Neuronal stem cell (in vitro differentiated cells): ENCODE data around the gene PLEKHH1.

Experiments
- DNase-seq: peaks from one replicate; pipeline ENCODE4 v3.0.0-alpha.2; 2013; ENCODE audit warnings: low spot score
- H2AFZ ChIP-seq: one replicate; pipeline ENCODE4 v1.6.1; 2013; ENCODE audit warnings: mild to moderate bottlenecking, low read length, inconsistent platforms
- H2AK5ac ChIP-seq: 2 replicates; pipeline ENCODE4 v1.6.1; 2013; ENCODE audit warnings: low read depth, mild to moderate bottlenecking, inconsistent platforms, low read length, moderate library complexity, mixed read lengths
- H2BK120ac ChIP-seq: 2 replicates; pipeline ENCODE4 v1.6.1; 2013; ENCODE audit warnings: low read depth, mild to moderate bottlenecking, inconsistent platforms, low read length, moderate library complexity, mixed read lengths
- H2BK12ac ChIP-seq: one replicate; pipeline ENCODE4 v1.6.1; 2013; ENCODE audit warnings: low read length, inconsistent platforms
- H2BK15ac ChIP-seq: 2 replicates; pipeline ENCODE4 v1.6.1; 2013; ENCODE audit warnings: mild to moderate bottlenecking, low read length, inconsistent platforms, mixed read lengths
- H2BK5ac ChIP-seq: one replicate; pipeline ENCODE4 v1.6.1; 2013; ENCODE audit warnings: inconsistent platforms, mild to moderate bottlenecking, low read length, moderate library complexity
- H3K14ac ChIP-seq: one replicate; pipeline ENCODE4 v1.6.1; 2013; ENCODE audit warnings: low read length, inconsistent platforms
- H3K18ac ChIP-seq: 2 replicates; pipeline ENCODE4 v1.6.1; 2013; ENCODE audit warnings: low read length, inconsistent platforms
- H3K23ac ChIP-seq: 2 replicates; pipeline ENCODE4 v1.6.1; 2013; ENCODE audit warnings: low read depth, mild to moderate bottlenecking, mixed read lengths, low read length, inconsistent platforms; ENCODE audit not compliant: poor library complexity
- H3K27ac ChIP-seq: replicated peaks from 3 replicates; pipeline ENCODE4 v1.5.1; 2013; ENCODE audit warnings: low read length, inconsistent platforms
- H3K27me3 ChIP-seq, 3 experiments: 2 replicates each; pipeline ENCODE4 v1.6.1; 2013; ENCODE audit warnings: low read length in 3 of 3, mild to moderate bottlenecking in 2 of 3, inconsistent platforms in 1 of 3, low read depth in 1 of 3, mixed read lengths in 1 of 3, moderate library complexity in 1 of 3; ENCODE audit not compliant: control insufficient read depth in 3 of 3, insufficient read depth in 3 of 3
- H3K36me3 ChIP-seq, 2 donors: replicated peaks in 1 of 2; 2 replicates each; pipeline ENCODE4 v1.6.1; 2013; ENCODE audit warnings: low read length in 2 of 2; ENCODE audit not compliant: control insufficient read depth in 2 of 2, insufficient read depth in 2 of 2
- H3K4ac ChIP-seq: 2 replicates; pipeline ENCODE4 v1.6.1; 2013; ENCODE audit warnings: inconsistent platforms, mild to moderate bottlenecking, low read length, moderate library complexity
- H3K4me1 ChIP-seq, 2 donors: 1 replicate in 1 of 2; 2 replicates in 1 of 2; pipeline ENCODE4 v1.6.1; 2013; ENCODE audit warnings: low read length in 2 of 2, low read depth in 1 of 2; ENCODE audit not compliant: control insufficient read depth in 2 of 2, insufficient read depth in 1 of 2
- H3K4me2 ChIP-seq: one replicate; pipeline ENCODE4 v1.6.1; 2013; ENCODE audit warnings: mild to moderate bottlenecking, low read length, inconsistent platforms; ENCODE audit not compliant: insufficient read depth, poor library complexity, severe bottlenecking
- H3K4me3 ChIP-seq, 2 donors: 2 replicates each; pipeline ENCODE4 v1.5.1; 2013; ENCODE audit warnings: low read length in 2 of 2, mild to moderate bottlenecking in 2 of 2, inconsistent platforms in 1 of 2, moderate library complexity in 1 of 2
- H3K79me1 ChIP-seq: one replicate; pipeline ENCODE4 v1.6.1; 2013; ENCODE audit warnings: low read depth, mild to moderate bottlenecking, inconsistent platforms, low read length, moderate library complexity
- H3K9ac ChIP-seq: one replicate; pipeline ENCODE4 v1.6.1; 2013; ENCODE audit warnings: mild to moderate bottlenecking, low read depth, low read length, inconsistent platforms; ENCODE audit not compliant: poor library complexity
- H3K9me3 ChIP-seq, 2 donors: replicated peaks in 1 of 2; 2 replicates each; pipeline versions ENCODE3 to v1.6.1; 2013; ENCODE audit warnings: low read length in 2 of 2, mild to moderate bottlenecking in 2 of 2, inconsistent platforms in 1 of 2, low read depth in 1 of 2, mixed read lengths in 1 of 2, moderate library complexity in 1 of 2; ENCODE audit not compliant: control insufficient read depth in 2 of 2, insufficient read depth in 1 of 2
- H4K8ac ChIP-seq: one replicate; pipeline ENCODE4 v1.6.1; 2013; ENCODE audit warnings: low read depth, mild to moderate bottlenecking, inconsistent platforms, low read length, moderate library complexity
- H4K91ac ChIP-seq: one replicate; pipeline ENCODE4 v1.6.1; 2013; ENCODE audit warnings: low read length, low read depth, mild to moderate bottlenecking, inconsistent platforms; ENCODE audit not compliant: poor library complexity
- WGBS, 2 donors: extraction: QIAGEN DNeasy Blood & Tissue Kit; methylation state at CpG; one replicate each; pipeline ENCODE4 v1.1.7; 2013; ENCODE audit warnings: missing lambda C conversion rate in 2 of 2, mixed read lengths in 1 of 2; ENCODE audit not compliant: insufficient read length in 2 of 2, insufficient replicate concordance in 1 of 2; ENCODE audit errors: extremely low coverage in 2 of 2; 5-methylcytosine and 5-hydroxymethylcytosine counted together

Gene PLEKHH1

GRCh38 chr14:67523764-67524633, 9.1 kb upstream of the PLEKHH1 start:
- peaks cover 7 to 10% of the 10 kb centered on the region in 2 donors for H3K4me1 ChIP-seq
- no peak overlapping the region for H2BK5ac ChIP-seq
- no CpG with 5 or more reads among the region's 7 CpGs for WGBS, 2 donors
- no peak overlapping the region for H4K8ac ChIP-seq
- no peaks in the 10 kb centered on the region for H3K36me3 ChIP-seq
- no peak overlapping the region for H2AFZ ChIP-seq
- no peak overlapping the region for H3K14ac ChIP-seq
- no peak overlapping the region for H2AK5ac ChIP-seq
- H3K4me3 ChIP-seq = no peak overlapping the region
- H3K79me1 ChIP-seq = no peaks in the 10 kb centered on the region
- no peak overlapping the region for H3K18ac ChIP-seq
- no peak overlapping the region for H2BK15ac ChIP-seq
- no peak for DNase-seq
- H3K27me3 ChIP-seq = peaks cover 0 to 44% (median 2%) of the 10 kb centered on the region in 3 experiments
- no peak overlapping the region for H3K9ac ChIP-seq
- no peak overlapping the region for H3K4ac ChIP-seq
- no peak overlapping the region for H2BK120ac ChIP-seq
- no peak overlapping the region for H3K27ac ChIP-seq
- H3K23ac ChIP-seq = no peak overlapping the region
- no peak overlapping the region for H2BK12ac ChIP-seq
- H3K4me2 ChIP-seq = no peak overlapping the region
- no peak overlapping the region for H4K91ac ChIP-seq
- peaks cover 0 to 3% of the 10 kb centered on the region in 2 donors for H3K9me3 ChIP-seq

GRCh38 chr14:67524634-67524963, 8.5 kb upstream of the PLEKHH1 start:
- WGBS, 2 donors = no CpG with 5 or more reads among the region's 3 CpGs
- no peak overlapping the region for H3K4ac ChIP-seq
- H3K36me3 ChIP-seq = no peaks in the 10 kb centered on the region
- no peak overlapping the region for H2BK120ac ChIP-seq
- H2BK15ac ChIP-seq = no peak overlapping the region
- no peak overlapping the region for H2AK5ac ChIP-seq
- H3K9me3 ChIP-seq = peaks cover 0 to 3% of the 10 kb centered on the region in 2 donors
- H3K27ac ChIP-seq = no peak overlapping the region
- H4K91ac ChIP-seq = no peak overlapping the region
- no peak overlapping the region for H2BK12ac ChIP-seq
- no peak overlapping the region for H3K9ac ChIP-seq
- H3K23ac ChIP-seq = no peak overlapping the region
- H3K14ac ChIP-seq = no peak overlapping the region
- peaks cover 7 to 10% of the 10 kb centered on the region in 2 donors for H3K4me1 ChIP-seq
- H3K4me3 ChIP-seq = no peak overlapping the region
- H3K79me1 ChIP-seq = no peaks in the 10 kb centered on the region
- peaks cover 0 to 41% (median 0%) of the 10 kb centered on the region in 3 experiments for H3K27me3 ChIP-seq
- no peak overlapping the region for H4K8ac ChIP-seq
- H2AFZ ChIP-seq = no peak overlapping the region
- no peak overlapping the region for H2BK5ac ChIP-seq
- no peak for DNase-seq
- H3K18ac ChIP-seq = no peak overlapping the region
- H3K4me2 ChIP-seq = no peak overlapping the region

- DNase-seq = no peak
- H3K18ac ChIP-seq = no peak overlapping the region
- no peak overlapping the region for H2BK120ac ChIP-seq
- no peak overlapping the region for H2BK15ac ChIP-seq
- H2AK5ac ChIP-seq = no peak overlapping the region
- H3K4me2 ChIP-seq = no peak overlapping the region
- no peak overlapping the region for H2AFZ ChIP-seq
- H3K4me1 ChIP-seq = peaks cover 7 to 10% of the 10 kb centered on the region in 2 donors
- H3K9ac ChIP-seq = no peak overlapping the region
- H4K91ac ChIP-seq = no peak overlapping the region
- no peak overlapping the region for H3K4me3 ChIP-seq
- H3K23ac ChIP-seq = no peak overlapping the region
- no peak overlapping the region for H2BK5ac ChIP-seq
- H3K79me1 ChIP-seq = no peaks in the 10 kb centered on the region
- no peak overlapping the region for H3K27ac ChIP-seq
- no peak overlapping the region for H2BK12ac ChIP-seq
- H3K9me3 ChIP-seq = peaks cover 0 to 3% of the 10 kb centered on the region in 2 donors
- H3K4ac ChIP-seq = no peak overlapping the region
- no peak overlapping the region for H3K14ac ChIP-seq
- no CpG with 5 or more reads among the region's 4 CpGs for WGBS, 2 donors
- no peaks in the 10 kb centered on the region for H3K36me3 ChIP-seq
- peaks cover 0 to 42% (median 0%) of the 10 kb centered on the region in 3 experiments for H3K27me3 ChIP-seq
- H4K8ac ChIP-seq = no peak overlapping the region
These were observed 7.7 kb upstream of the PLEKHH1 start for GRCh38 chr14:67525389-67525788.

GRCh38 chr14:67526181-67526580, 6.9 kb upstream of the PLEKHH1 start:
- H3K4me3 ChIP-seq = no peak overlapping the region

More at GRCh38 chr14:67526181-67526580, 6.9 kb upstream of the PLEKHH1 start:
- peaks cover 0 to 42% (median 0%) of the 10 kb centered on the region in 3 experiments for H3K27me3 ChIP-seq
- H4K91ac ChIP-seq = no peak overlapping the region
- no peak overlapping the region for H2BK15ac ChIP-seq
- no peak overlapping the region for H3K9ac ChIP-seq
- no peak overlapping the region for H2BK12ac ChIP-seq
- no peak overlapping the region for H3K27ac ChIP-seq
- no peak overlapping the region for H4K8ac ChIP-seq
- no peak overlapping the region for H3K23ac ChIP-seq
- no peak overlapping the region for H2BK120ac ChIP-seq
- H3K14ac ChIP-seq = no peak overlapping the region
- H3K18ac ChIP-seq = no peak overlapping the region
- no CpG with 5 or more reads among the region's 6 CpGs for WGBS, 2 donors
- H2AFZ ChIP-seq = no peak overlapping the region
- H3K79me1 ChIP-seq = no peaks in the 10 kb centered on the region
- H3K36me3 ChIP-seq = no peaks in the 10 kb centered on the region
- no peak overlapping the region for H2BK5ac ChIP-seq
- H3K4ac ChIP-seq = no peak overlapping the region
- no peaks in the 10 kb centered on the region for H3K9me3 ChIP-seq
- peaks cover 7 to 10% of the 10 kb centered on the region in 2 donors for H3K4me1 ChIP-seq
- no peak overlapping the region for H2AK5ac ChIP-seq
- no peak for DNase-seq
- no peak overlapping the region for H3K4me2 ChIP-seq
